Smooth muscle cell of the pulmonary artery (primary cell): ENCODE results near the gene SLC2A3. TPM values are rescaled to one million over a fixed set of nuclear protein-coding genes. Genes with fewer than 3 reads are reported as not detected.

Source experiments
- total RNA-seq: library from RNA; depleted of rRNA; stranded (reverse); fragments of >200 nt; gene quantifications from 2 replicates; pipeline ENCODE4 v1.2.3, GENCODE V29; 2014

The SLC2A3 gene
- 180 and 327 TPM in 2 replicates for total RNA-seq

DNA sequence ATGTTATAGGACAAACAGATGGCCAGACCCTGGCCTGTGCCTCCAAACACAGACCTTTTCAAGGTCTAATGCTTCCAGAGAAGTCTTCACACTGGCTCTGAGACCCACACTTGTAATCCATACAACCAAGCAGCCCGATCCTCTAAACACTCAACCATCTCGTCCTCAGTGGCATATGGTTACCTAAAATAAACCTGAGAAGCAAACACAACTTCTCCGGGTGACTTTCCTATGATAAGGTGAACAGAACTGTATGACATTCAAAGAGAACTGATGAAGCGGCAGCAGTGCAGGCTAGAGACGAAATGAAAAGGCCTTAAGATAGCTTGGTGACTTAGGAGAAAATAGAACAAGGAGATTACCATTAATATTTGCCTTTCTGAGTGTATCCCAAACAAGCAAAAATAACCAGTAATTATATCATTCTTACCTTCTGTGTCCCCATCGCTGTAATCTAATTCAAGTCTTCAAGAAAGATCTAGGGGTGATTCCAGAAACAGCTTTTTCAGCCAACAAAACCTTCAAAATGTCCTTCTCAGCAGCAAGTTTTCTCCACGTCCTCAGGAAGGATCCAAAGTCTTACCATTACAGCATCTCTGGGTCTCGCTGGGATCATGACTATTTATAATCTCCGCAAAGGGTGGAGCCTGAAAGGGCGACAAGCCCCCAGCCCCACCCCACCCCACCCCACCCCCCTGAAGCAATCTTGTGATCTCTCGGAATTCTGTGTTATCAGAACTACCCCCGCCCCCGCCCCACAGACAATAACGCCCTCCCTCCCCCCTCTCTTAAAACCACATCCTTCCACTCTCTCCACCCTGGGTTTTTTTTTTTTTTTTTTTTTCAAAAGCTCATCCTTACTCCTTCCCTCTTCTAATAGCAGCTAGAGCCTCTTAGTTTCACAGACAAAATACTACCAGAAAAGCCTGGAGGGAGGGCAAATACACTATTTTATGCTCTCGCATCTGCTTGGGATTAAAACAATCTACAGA is at the start of gene SLC2A3:
SLC2A3 (minus strand) TSS at position 598 of the 992 bp plus-strand sequence; CDS start at position 445, 153 bp downstream.

DNA sequence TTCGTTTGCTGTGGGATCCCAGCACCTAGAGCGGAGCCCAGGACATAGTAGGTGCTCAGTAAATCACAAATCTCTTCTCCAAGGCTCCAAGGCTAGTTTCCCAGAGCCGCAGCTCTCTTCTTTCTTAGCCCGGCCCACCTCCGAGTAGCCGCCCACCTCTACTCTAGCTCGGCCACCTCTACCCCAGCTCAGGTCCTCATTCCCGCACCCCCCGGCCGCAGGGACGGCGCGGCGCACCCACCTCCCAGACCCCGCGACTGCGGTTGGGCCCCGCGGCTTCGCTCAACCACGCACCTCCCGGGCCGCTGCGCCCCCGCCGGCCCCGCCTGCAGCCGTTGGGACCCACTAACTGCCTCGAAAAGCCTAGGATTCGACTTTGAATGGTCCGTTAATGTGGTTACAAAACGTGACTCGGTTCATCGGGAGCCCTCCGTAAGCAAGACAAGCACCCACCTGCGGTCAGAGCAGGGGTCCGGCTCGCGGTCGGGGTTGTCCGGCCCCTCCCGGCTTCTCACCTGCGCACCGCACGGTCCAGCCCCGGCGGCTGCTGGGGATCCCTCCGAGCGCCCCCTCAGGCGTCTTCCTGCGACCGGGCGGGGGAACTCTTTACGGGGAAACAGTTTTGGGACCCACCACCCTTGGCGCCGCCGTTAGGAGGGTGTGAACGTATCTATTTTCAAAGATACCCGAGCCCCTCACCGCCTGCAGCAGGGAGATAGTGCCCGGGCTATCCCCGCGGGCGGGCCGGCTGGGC is 63.2 kb downstream of the SLC2A3 start, which contains the start of gene SLC2A14:
SLC2A14 (minus strand) TSS at position 350 of the 754 bp plus-strand sequence. CDS start 3,035 bp downstream, outside the sequence.

Other genes with a start within 250 kb of the SLC2A3 start
- not detected in 2 replicates for gene GDF3, start 240.4 kb downstream of the SLC2A3 start, total RNA-seq
- not detected in 2 replicates for gene DPPA3, start 224.8 kb downstream of the SLC2A3 start, total RNA-seq
- not detected in 2 replicates for gene CLEC4C, start 188.8 kb downstream of the SLC2A3 start, total RNA-seq
- gene NANOGNB, start 171.0 kb downstream of the SLC2A3 start, total RNA-seq, result not detected in 2 replicates
- not detected in 2 replicates for gene NANOG, start 146.8 kb downstream of the SLC2A3 start, total RNA-seq
- gene SLC2A14, start 63.3 kb downstream of the SLC2A3 start, total RNA-seq, result 0.13 TPM in 1 of 2 replicates, not detected in the other
- gene FOXJ2, start 96.5 kb upstream of the SLC2A3 start, total RNA-seq, result 8.3 and 9.9 TPM in 2 replicates
- gene C3AR1, start 130.2 kb upstream of the SLC2A3 start, total RNA-seq, result 0.07 and 0.17 TPM in 2 replicates
- gene NECAP1, start 146.1 kb upstream of the SLC2A3 start, total RNA-seq, result 36.3 and 59.6 TPM in 2 replicates
- 0.07 and 0.89 TPM in 2 replicates for gene CLEC4A, start 187.4 kb upstream of the SLC2A3 start, total RNA-seq
- gene ZNF705A, start 220.8 kb upstream of the SLC2A3 start, total RNA-seq, result not detected in 2 replicates